Ovary (tissue), 9 donors: Measurements from ENCODE around the gene TCF4. TPM values are rescaled to one million over a fixed set of nuclear protein-coding genes. Genes with fewer than 3 reads are reported as not detected.

Experiments
- DNase-seq, 5 donors: peaks; one replicate each; pipeline ENCODE4 v3.0.0-alpha.2; 2019 to 2020
- H3K27ac ChIP-seq, 2 donors: fragments of 200-600 bp; one replicate each; pipeline versions ENCODE4 v1.5.1 to v1.8.0; 2019 to 2022
- H3K27me3 ChIP-seq: fragments of 200-600 bp; one replicate; pipeline ENCODE4 v1.8.0; 2022
- H3K36me3 ChIP-seq: fragments of 200-600 bp; sonication (generic); one replicate; pipeline ENCODE4 v1.5.1; 2019
- H3K4me1 ChIP-seq: one replicate; pipeline ENCODE4 v1.8.1; 2013; ENCODE audit warnings: mild to moderate bottlenecking, moderate library complexity; ENCODE audit not compliant: insufficient read depth
- H3K4me3 ChIP-seq: fragments of 200-600 bp; sonication (generic); one replicate; pipeline ENCODE4 v1.5.1; 2017
- H3K9me3 ChIP-seq, 2 donors: fragments of 200-600 bp in 1 of 2; sonication (generic) in 1 of 2; one replicate each; pipeline versions ENCODE4 v1.5.1 to v1.8.1; 2013 to 2019; ENCODE audit warnings: mild to moderate bottlenecking in 1 of 2, moderate library complexity in 1 of 2
- EP300 ChIP-seq: sonication (generic); formaldehyde crosslinking; IDR thresholded peaks from one replicate; pipeline ENCODE4 v1.6.1; 2017; ENCODE audit warnings: antibody characterized with exemption
- POLR2A ChIP-seq: fragments of 450-650 bp; IDR thresholded peaks from one replicate; pipeline ENCODE4 v1.6.1; 2017; ENCODE audit warnings: antibody characterized with exemption, mild to moderate bottlenecking, moderate library complexity
- WGBS, 3 donors: extraction: QIAGEN DNeasy Blood & Tissue Kit in 1 of 3; methylation state at CpG; one replicate each; pipeline versions ENCODE4 v1.1.5 to v1.1.7; 2013 to 2017; 5-methylcytosine and 5-hydroxymethylcytosine counted together
- intact Hi-C, 4 donors: fragments of 100-400 bp; cut with DNase I; formaldehyde crosslinking; loops; one replicate each; pipeline versions ENCODE4 v1.11.0 to v1.15.1; 2022 to 2023
- polyA plus RNA-seq, 2 donors: library from polyadenylated mRNA; stranded (reverse); fragments of 200-250 nt in 1 of 2; fragments of 350-450 nt in 1 of 2; fragmentation: Illumina TruSeq in 1 of 2; extraction: RNeasy Lipid Tissue Mini Kit (QIAGEN cat#74804) in 1 of 2; gene quantifications; one replicate each; pipeline ENCODE4 v1.2.3, GENCODE V29; 2013 to 2014
- total RNA-seq, 7 donors: library from RNA; depleted of rRNA in 2 of 7; stranded (reverse); fragments of >200 nt in 2 of 7; fragmentation: NEBNext Ultra II Directional in 3 of 7; extraction: Animal tissue kit (Norgen Biotek cat#: 25700) in 3 of 7; gene quantifications; one replicate each; pipeline versions ENCODE4 v1.1.0 to v1.2.4, GENCODE V29; 2016 to 2023
- TF ChIP-seq, protein P1 (sequence below), 3 donors: fragments of 450-650 bp in 2 of 3; fragments of 200-600 bp in 1 of 3; IDR thresholded peaks; one replicate each; pipeline versions ENCODE4 v1.5.1 to v1.8.0; 2016 to 2022; ENCODE audit warnings: antibody characterized with exemption in 3 of 3, mild to moderate bottlenecking in 1 of 3
- donor health status: DM: no; HTN: no; CAD: no; lungs with moderate emphysema.
- donor health status: DM: no; HTN: no; CAD: no.
- donor health status: Bipolar disorder and iron deficiency.
- donor health status: DM: yes; HTN: yes; CAD: no.
- donor health status: DM: no; HTN: no; CAD: no.
- donor health status: DM: yes; HTN: yes; CAD: no.

The TCF4 gene
- total and polyA plus RNA-seq, 9 donors = 36.5 to 131 (median 112) TPM

DNA sequence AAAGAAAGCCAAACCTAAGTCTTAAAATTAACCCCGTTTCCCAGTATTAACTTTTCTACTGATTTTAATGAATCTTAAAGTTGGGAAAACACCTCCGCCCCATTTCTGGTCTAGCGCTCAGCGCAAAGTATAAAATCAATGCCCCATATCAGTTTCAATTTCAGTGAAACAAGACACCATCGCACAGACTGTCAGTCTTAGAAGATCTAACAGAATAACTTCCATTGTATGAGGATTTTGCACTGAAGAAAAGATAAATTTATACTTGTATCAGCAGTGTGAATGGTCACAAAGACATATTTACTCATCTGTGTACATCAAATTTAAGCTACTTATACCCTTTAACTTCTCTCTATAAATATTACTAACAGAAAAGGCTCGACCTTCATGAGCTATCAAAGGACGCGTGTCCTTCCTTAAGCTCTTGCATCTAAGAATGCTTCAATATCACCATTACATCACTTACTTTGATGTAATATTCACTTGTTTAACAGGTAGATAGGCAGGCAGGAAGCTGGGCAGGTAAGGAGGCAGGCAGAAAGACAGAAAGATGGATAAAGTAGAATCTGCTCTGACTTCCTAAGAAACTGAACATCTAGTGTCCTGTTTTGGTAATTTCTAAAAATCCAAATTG, 183.0 kb downstream of the TCF4 start:
- Histone ChIP-seq H3K27me3 (no peaks in the 10 kb centered on the region), H3K4me3 (no peak overlapping the region), H3K9me3 (no peaks in the 10 kb centered on the region), H3K4me1 (peaks cover 4% of the 10 kb centered on the region), H3K36me3 (no peaks in the 10 kb centered on the region), H3K27ac (peak overlapping the region; percentile 44 to 76)
- no peak for DNase-seq
- intact Hi-C loops = loop anchor here in 3 of 4 donors (10.0 kb wide), 4 partner anchors 80 to 460 kb away; partner anchors contain the start of gene TCF4 (in 1 of the 3)
- no peak for TF ChIP-seq EP300
- TF ChIP-seq, protein P1, sequence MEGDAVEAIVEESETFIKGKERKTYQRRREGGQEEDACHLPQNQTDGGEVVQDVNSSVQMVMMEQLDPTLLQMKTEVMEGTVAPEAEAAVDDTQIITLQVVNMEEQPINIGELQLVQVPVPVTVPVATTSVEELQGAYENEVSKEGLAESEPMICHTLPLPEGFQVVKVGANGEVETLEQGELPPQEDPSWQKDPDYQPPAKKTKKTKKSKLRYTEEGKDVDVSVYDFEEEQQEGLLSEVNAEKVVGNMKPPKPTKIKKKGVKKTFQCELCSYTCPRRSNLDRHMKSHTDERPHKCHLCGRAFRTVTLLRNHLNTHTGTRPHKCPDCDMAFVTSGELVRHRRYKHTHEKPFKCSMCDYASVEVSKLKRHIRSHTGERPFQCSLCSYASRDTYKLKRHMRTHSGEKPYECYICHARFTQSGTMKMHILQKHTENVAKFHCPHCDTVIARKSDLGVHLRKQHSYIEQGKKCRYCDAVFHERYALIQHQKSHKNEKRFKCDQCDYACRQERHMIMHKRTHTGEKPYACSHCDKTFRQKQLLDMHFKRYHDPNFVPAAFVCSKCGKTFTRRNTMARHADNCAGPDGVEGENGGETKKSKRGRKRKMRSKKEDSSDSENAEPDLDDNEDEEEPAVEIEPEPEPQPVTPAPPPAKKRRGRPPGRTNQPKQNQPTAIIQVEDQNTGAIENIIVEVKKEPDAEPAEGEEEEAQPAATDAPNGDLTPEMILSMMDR (IDR thresholded peaks at IDR 0.05) = no peak
- TF ChIP-seq POLR2A = no peak
- WGBS, 3 donors = 97 to 98% (median 97%) methylated on average over 8 of the region's 8 CpGs

DNA sequence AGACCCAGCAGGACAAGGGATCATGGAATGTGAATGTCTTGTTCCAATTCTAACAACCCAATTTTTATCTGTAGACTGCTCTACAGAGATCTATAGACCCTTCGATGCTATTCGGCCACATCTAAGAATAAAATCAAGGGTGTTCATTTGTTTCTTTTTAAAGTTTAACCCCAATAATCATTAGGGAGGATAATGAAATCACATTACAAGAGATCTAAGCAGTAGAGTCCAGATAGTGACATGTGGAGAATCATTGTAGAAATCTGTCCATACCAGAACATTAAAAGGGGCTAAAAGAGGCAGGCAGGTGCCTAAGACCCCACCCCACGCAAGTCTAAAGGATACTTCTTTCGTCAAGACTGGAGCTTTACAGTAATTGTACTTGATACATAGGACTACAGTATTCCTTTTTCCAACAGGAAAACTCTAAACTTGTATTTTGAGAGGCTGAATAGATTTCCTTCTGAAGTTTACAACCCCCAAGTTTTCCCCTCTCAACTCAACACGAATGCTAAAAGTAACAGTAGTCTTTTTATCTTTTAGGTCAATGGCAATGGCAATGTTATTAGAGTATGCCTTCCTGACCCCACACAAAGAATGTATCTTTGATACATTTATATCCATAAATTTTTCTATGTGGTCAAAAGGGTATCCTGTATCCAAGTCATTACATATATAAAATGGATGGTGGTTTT, 183.7 kb downstream of the TCF4 start:
- Histone ChIP-seq H3K27ac (peak overlapping the region in 1 of 2 donors; percentile 76), H3K27me3 (no peaks in the 10 kb centered on the region), H3K4me1 (peaks cover 4% of the 10 kb centered on the region), H3K36me3 (no peaks in the 10 kb centered on the region), H3K4me3 (no peak overlapping the region), H3K9me3 (no peaks in the 10 kb centered on the region)
- WGBS, 3 donors = 93 to 96% (median 94%) methylated on average over 5 of the region's 5 CpGs
- TF ChIP-seq POLR2A (no peak), EP300 (no peak)
- DNase-seq = no peak
- intact Hi-C loops = loop anchor here in 3 of 4 donors (10.0 kb wide), 4 partner anchors 79 to 461 kb away; partner anchors contain the start of gene TCF4 (in 1 of the 3)

DNA sequence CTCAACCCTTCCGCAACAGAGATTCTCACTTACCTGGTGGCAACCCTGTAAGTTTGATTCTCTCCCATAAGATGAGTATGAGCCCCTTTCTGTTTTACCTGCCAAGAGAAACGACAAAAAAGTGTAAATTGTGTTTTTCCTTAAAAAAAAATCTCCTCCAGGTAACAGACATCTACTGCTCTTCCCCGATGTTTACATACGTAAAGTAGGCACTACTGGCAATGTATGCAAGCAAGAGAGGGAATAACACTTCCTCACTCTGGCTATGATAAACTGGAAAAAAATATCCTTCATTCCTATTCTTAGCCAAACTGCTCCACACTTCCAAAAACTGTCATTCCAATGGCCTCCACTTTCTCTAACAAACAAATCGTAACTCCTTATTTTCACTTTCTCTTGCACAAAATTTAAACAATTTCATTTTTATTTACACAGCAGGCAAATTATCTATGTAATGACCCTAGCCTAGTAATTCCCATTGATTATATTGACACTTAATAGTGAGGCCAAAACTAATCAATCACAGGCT, 184.5 kb downstream of the TCF4 start:
- TF ChIP-seq, protein P1 (IDR thresholded peaks at IDR 0.05) = no peak
- TF ChIP-seq POLR2A (no peak), EP300 (no peak)
- no peaks in the 10 kb centered on the region for H3K9me3 ChIP-seq
- intact Hi-C loops = loop anchor here in 3 of 4 donors (10.0 kb wide), 4 partner anchors 79 to 461 kb away; partner anchors contain the start of gene TCF4 (in 1 of the 3)
- no peak for DNase-seq
- no peaks in the 10 kb centered on the region for H3K27me3 ChIP-seq
- H3K4me3 ChIP-seq = peak overlapping the region; percentile 25
- H3K4me1 ChIP-seq = peaks cover 8% of the 10 kb centered on the region
- no peaks in the 10 kb centered on the region for H3K36me3 ChIP-seq
- peak overlapping the region; percentile 21 to 76 for H3K27ac ChIP-seq
- 15 to 17% (median 17%) methylated on average over 5 of the region's 5 CpGs for WGBS, 3 donors

DNA sequence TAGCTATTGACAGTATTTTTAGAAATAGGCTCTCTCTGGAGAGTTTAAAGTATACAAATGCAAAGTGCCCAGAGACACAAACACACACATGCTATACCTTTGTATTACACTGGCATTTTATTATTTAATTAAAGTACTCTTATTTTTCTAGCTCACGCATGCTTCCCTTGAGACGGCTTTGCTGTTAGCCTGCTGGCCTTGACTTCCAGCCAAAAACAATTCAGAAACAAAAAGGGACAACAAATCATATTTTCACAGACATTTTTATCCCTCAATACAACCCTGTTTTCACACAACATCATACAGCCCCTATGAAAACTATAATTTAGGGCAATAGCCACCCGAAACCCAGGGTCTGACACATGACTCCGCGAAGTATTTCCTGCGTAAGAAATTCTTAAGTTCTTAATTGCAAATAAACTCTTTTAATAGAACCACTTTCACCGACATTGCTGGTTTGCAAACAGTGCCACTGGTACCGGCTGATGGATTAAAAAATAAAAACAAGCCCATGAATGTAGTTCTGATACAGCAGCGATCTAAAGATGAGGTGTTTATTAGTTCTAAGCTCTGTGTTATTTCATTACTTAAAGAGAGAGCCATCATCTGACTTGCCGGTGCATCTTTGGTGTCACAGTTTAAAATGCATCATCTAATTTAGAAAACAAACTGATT, 185.1 kb downstream of the TCF4 start:
- Histone ChIP-seq H3K4me3 (peak overlapping the region; percentile 25), H3K4me1 (peaks cover 12% of the 10 kb centered on the region)

More for the DNA sequence above, 185.1 kb downstream of the TCF4 start:
- no peak for DNase-seq
- Histone ChIP-seq H3K27ac (peak overlapping the region; percentile 21 to 76), H3K36me3 (no peaks in the 10 kb centered on the region), H3K9me3 (no peaks in the 10 kb centered on the region), H3K27me3 (no peaks in the 10 kb centered on the region)
- 1 to 4% (median 4%) methylated on average over 10 of the region's 10 CpGs for WGBS, 3 donors
- intact Hi-C loops = loop anchor here in 3 of 4 donors (10.0 kb wide), 4 partner anchors 78 to 462 kb away; partner anchors contain the start of gene TCF4 (in 1 of the 3)
- TF ChIP-seq POLR2A (no peak), EP300 (no peak)
- TF ChIP-seq, protein P1 (IDR thresholded peaks at IDR 0.05) = no peak
